22Rv1 (cell line): Measurements from ENCODE around the gene PSD4.

Experiments
- ZFX ChIP-seq: fragments of 450-650 bp; IDR thresholded peaks from 2 replicates; pipeline ENCODE4 v1.6.1; 2017; ENCODE audit warnings: antibody characterized with exemption, borderline replicate concordance
- TF ChIP-seq, protein P1 (sequence below): fragments of 450-650 bp; IDR thresholded peaks from 2 replicates; pipeline ENCODE4 v1.5.1; 2017; ENCODE audit warnings: mild to moderate bottlenecking

DNA sequence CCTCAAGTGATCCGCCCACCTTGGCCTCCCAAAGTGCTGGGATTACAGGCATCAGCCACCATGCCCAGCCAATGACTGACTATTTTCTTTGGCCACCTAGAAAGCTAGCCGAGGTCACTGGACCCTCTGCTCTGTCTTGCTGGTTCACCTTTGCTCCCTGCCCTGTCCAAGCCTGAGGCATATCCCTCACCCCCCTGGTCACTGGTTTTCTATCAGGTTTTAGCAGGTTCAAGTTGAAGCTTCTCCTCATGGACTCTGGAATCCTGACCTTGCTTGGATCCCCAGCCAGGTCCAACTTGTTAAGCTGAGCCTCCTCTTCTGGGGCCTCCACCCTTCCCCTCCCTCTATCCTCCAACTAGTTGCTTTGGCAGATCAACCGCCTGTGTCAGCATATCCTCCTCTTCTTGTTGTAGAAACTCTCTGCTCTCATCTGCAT lies 71.5 kb downstream of the PSD4 start:
- TF ChIP-seq, protein P1, sequence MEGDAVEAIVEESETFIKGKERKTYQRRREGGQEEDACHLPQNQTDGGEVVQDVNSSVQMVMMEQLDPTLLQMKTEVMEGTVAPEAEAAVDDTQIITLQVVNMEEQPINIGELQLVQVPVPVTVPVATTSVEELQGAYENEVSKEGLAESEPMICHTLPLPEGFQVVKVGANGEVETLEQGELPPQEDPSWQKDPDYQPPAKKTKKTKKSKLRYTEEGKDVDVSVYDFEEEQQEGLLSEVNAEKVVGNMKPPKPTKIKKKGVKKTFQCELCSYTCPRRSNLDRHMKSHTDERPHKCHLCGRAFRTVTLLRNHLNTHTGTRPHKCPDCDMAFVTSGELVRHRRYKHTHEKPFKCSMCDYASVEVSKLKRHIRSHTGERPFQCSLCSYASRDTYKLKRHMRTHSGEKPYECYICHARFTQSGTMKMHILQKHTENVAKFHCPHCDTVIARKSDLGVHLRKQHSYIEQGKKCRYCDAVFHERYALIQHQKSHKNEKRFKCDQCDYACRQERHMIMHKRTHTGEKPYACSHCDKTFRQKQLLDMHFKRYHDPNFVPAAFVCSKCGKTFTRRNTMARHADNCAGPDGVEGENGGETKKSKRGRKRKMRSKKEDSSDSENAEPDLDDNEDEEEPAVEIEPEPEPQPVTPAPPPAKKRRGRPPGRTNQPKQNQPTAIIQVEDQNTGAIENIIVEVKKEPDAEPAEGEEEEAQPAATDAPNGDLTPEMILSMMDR, result no peak
- TF ChIP-seq ZFX, result no peak
